Natural killer cell treated with Interleukin-12 subunit alpha and Interleukin-12 subunit beta and Interleukin-15 and Interleukin-18, amount 100 ng/mL, for 72 hours (primary cell): ENCODE data around the gene PPARD. TPM values are rescaled to one million over a fixed set of nuclear protein-coding genes. Genes with fewer than 3 reads are reported as not detected.

Source experiments
- total RNA-seq, 2 donors: library from RNA; stranded (reverse); gene quantifications; one replicate each; pipeline ENCODE4 v1.2.3, GENCODE V29; 2022

PPARD gene
- total RNA-seq, 2 donors from 2014 or later: 19.6 to 19.9 TPM

Other genes starting within 250 kb of the PPARD start
- gene TCP11, start 201.2 kb upstream of the PPARD start, total RNA-seq: not detected
- under 1 TPM in 1 of 2 donors, not detected in 1; 0.14 TPM for gene SCUBE3, start 128.6 kb upstream of the PPARD start, total RNA-seq
- gene ZNF76, start 82.8 kb upstream of the PPARD start, total RNA-seq: 10 to 100 TPM; 24.0 to 52.2 TPM
- 100 to 1,000 TPM in 1 of 2 donors, 10 to 100 TPM in 1; 82.3 to 105 TPM for gene DEF6, start 44.7 kb upstream of the PPARD start, total RNA-seq
- gene FANCE, start 109.8 kb downstream of the PPARD start, total RNA-seq: 10 to 100 TPM; 10.4 to 27.3 TPM
- 1,000 to 10,000 TPM in 1 of 2 donors, 100 to 1,000 TPM in 1; 874 to 1,110 TPM for gene RPL10A, start 125.8 kb downstream of the PPARD start, total RNA-seq
- under 1 TPM; 0.24 to 0.25 TPM for gene TEAD3, start 154.5 kb downstream of the PPARD start, total RNA-seq
- not detected for gene TULP1, start 170.3 kb downstream of the PPARD start, total RNA-seq